B cell (primary cell): Measurements from ENCODE around the gene PARK7. TPM values are rescaled to one million over a fixed set of nuclear protein-coding genes. Genes with fewer than 3 reads are reported as not detected.

Experiments
- ATAC-seq: fragments of 200-7000 bp; cut with Tn5 transposase; one replicate; pipeline ENCODE4 v1.10.0; 2021; ENCODE audit warnings: low read depth, mild to moderate bottlenecking, moderate number of reproducible peaks, moderate library complexity
- CTCF ChIA-PET: fragments of 350-600 bp; sonication (Branson Sonifier 250); formaldehyde crosslinking; loops from one replicate; lab custom pipeline; 2021; ENCODE audit warnings: antibody characterized with exemption, inconsistent platforms; lab: Charles Lee
- POLR2A ChIA-PET: fragments of 350-600 bp; sonication (Branson Sonifier 250); formaldehyde crosslinking; loops from one replicate; lab custom pipeline; 2021; ENCODE audit warnings: antibody characterized with exemption; lab: Charles Lee
- DNase-seq: peaks from one replicate; pipeline ENCODE4 v3.0.0; 2013
- H2AFZ ChIP-seq: 2 replicates; pipeline ENCODE4 v1.6.1; 2012; ENCODE audit warnings: mild to moderate bottlenecking, low read depth, low read length; ENCODE audit not compliant: insufficient read depth, poor library complexity, severe bottlenecking
- H3K27ac ChIP-seq, 2 donors: 1 replicate in 1 of 2; 2 replicates in 1 of 2; pipeline ENCODE4 v1.5.1; 2012 to 2013; ENCODE audit warnings: low read length in 2 of 2, mild to moderate bottlenecking in 2 of 2, moderate library complexity in 1 of 2
- H3K27me3 ChIP-seq, 4 experiments: fragments of 200-600 bp in 1 of 4; sonication (generic) in 1 of 4; replicated peaks in 1 of 4; 1 replicate in 2 of 4; 2 replicates in 2 of 4; pipeline versions ENCODE4 v1.6.1 to v1.7.0; 2013 to 2016; ENCODE audit warnings: low read length in 3 of 4, mild to moderate bottlenecking in 2 of 4, mixed read lengths in 1 of 4, moderate library complexity in 1 of 4; ENCODE audit not compliant: insufficient read depth in 4 of 4, control insufficient read depth in 3 of 4; ENCODE audit errors: control extremely low read depth in 1 of 4
- H3K36me3 ChIP-seq, 2 experiments: replicated peaks in 1 of 2; 1 replicate in 1 of 2; 2 replicates in 1 of 2; pipeline versions ENCODE4 v1.6.1 to v1.7.1; 2013; ENCODE audit warnings: low read length in 1 of 2; ENCODE audit not compliant: insufficient read depth in 2 of 2, control insufficient read depth in 1 of 2; ENCODE audit errors: control extremely low read depth in 1 of 2, extremely low read depth in 1 of 2
- H3K4me1 ChIP-seq, 2 donors: fragments of 200-600 bp in 1 of 2; sonication (generic) in 1 of 2; 1 replicate in 1 of 2; 2 replicates in 1 of 2; pipeline versions ENCODE4 v1.5.1 to v1.6.1; 2013 to 2017; ENCODE audit warnings: low read length in 2 of 2; ENCODE audit not compliant: control insufficient read depth in 2 of 2, insufficient read depth in 2 of 2
- H3K4me2 ChIP-seq: replicated peaks from 2 replicates; pipeline ENCODE3; 2012; ENCODE audit warnings: mild to moderate bottlenecking, low read depth, low read length; ENCODE audit not compliant: poor library complexity, severe bottlenecking
- H3K4me3 ChIP-seq, 5 experiments: fragments of 200-600 bp in 1 of 5; sonication (generic) in 1 of 5; 1 replicate in 3 of 5; 2 replicates in 2 of 5; pipeline versions ENCODE4 v1.5.1 to v1.7.0; 2011 to 2016; ENCODE audit warnings: low read length in 4 of 5, mild to moderate bottlenecking in 4 of 5, low read depth in 2 of 5, control low read depth in 1 of 5, moderate library complexity in 1 of 5; ENCODE audit not compliant: insufficient read depth in 1 of 5; ENCODE audit errors: control extremely low read depth in 1 of 5, extremely low read depth in 1 of 5
- H3K79me2 ChIP-seq: fragments of 200-600 bp; sonication (generic); one replicate; pipeline ENCODE4 v1.6.0; 2016; ENCODE audit warnings: low read length; ENCODE audit not compliant: control insufficient read depth, insufficient read depth
- H3K9ac ChIP-seq: fragments of 200-600 bp; sonication (generic); 2 replicates; pipeline ENCODE4 v1.6.1; 2017; ENCODE audit warnings: mild to moderate bottlenecking, low read length, moderate library complexity
- H3K9me3 ChIP-seq, 3 donors: one replicate each; pipeline versions ENCODE4 v1.6.1 to v1.7.1; 2013; ENCODE audit warnings: low read length in 2 of 3; ENCODE audit not compliant: control insufficient read depth in 2 of 3, insufficient read depth in 1 of 3; ENCODE audit errors: control extremely low read depth in 1 of 3
- H4K20me1 ChIP-seq: 2 replicates; pipeline ENCODE4 v1.6.0; 2012; ENCODE audit warnings: mild to moderate bottlenecking, low read length; ENCODE audit not compliant: insufficient read depth, control insufficient read depth, poor library complexity, severe bottlenecking
- H3K27ac Mint-ChIP-seq: one replicate; pipeline ENCODE4 v1.8.0; 2021; ENCODE audit warnings: mixed read lengths
- H3K27me3 Mint-ChIP-seq: one replicate; pipeline ENCODE4 v1.8.0; 2021; ENCODE audit warnings: mixed read lengths
- H3K4me1 Mint-ChIP-seq: one replicate; pipeline ENCODE4 v1.8.0; 2021; ENCODE audit warnings: mixed read lengths
- H3K4me3 Mint-ChIP-seq: one replicate; pipeline ENCODE4 v1.8.0; 2021; ENCODE audit warnings: mixed read lengths
- H3K9me3 Mint-ChIP-seq: one replicate; pipeline ENCODE4 v1.8.0; 2022; ENCODE audit warnings: mixed read lengths; ENCODE audit not compliant: insufficient read depth
- EZH2 ChIP-seq: IDR thresholded peaks from 2 replicates; pipeline ENCODE4 v1.6.1; 2012; ENCODE audit warnings: borderline replicate concordance, low read depth, mild to moderate bottlenecking, moderate library complexity, low read length; ENCODE audit not compliant: insufficient read depth, poor library complexity, severe bottlenecking
- WGBS: methylation state at CpG from one replicate; pipeline ENCODE4 v1.1.5; 2013; ENCODE audit warnings: missing lambda C conversion rate; ENCODE audit not compliant: insufficient coverage; 5-methylcytosine and 5-hydroxymethylcytosine counted together
- intact Hi-C: fragments of 100-400 bp; cut with micrococcal nuclease; formaldehyde crosslinking; loops from one replicate; pipeline ENCODE4 v1.10.0; 2022
- polyA plus RNA-seq: library from polyadenylated mRNA; depleted of rRNA; stranded (reverse); fragments of >200 nt; gene quantifications from 2 replicates; pipeline ENCODE4 v1.2.3, GENCODE V29; 2012
- total RNA-seq, 2 donors: library from RNA; stranded (reverse); fragments of 120-200 nt in 1 of 2; gene quantifications; 1 replicate in 1 of 2; 2 replicates in 1 of 2; pipeline versions ENCODE4 v1.2.3 to v1.2.4, GENCODE V29; 2013 to 2022
- TF ChIP-seq, protein P1 (sequence below): fragments of 200-600 bp; IDR thresholded peaks from one replicate; pipeline ENCODE4 v1.8.0; 2022; ENCODE audit warnings: antibody characterized with exemption, mild to moderate bottlenecking

The PARK7 gene
- total and polyA plus RNA-seq, 2 donors (not counting 1 experiment from before 2014, with no cell fraction given) = 63.9 to 118 TPM

- peaks cover 17% of the 10 kb centered on the region for H3K27me3 Mint-ChIP-seq
- no peak overlapping the region for H3K4me3 ChIP-seq
- TF ChIP-seq, protein P1, sequence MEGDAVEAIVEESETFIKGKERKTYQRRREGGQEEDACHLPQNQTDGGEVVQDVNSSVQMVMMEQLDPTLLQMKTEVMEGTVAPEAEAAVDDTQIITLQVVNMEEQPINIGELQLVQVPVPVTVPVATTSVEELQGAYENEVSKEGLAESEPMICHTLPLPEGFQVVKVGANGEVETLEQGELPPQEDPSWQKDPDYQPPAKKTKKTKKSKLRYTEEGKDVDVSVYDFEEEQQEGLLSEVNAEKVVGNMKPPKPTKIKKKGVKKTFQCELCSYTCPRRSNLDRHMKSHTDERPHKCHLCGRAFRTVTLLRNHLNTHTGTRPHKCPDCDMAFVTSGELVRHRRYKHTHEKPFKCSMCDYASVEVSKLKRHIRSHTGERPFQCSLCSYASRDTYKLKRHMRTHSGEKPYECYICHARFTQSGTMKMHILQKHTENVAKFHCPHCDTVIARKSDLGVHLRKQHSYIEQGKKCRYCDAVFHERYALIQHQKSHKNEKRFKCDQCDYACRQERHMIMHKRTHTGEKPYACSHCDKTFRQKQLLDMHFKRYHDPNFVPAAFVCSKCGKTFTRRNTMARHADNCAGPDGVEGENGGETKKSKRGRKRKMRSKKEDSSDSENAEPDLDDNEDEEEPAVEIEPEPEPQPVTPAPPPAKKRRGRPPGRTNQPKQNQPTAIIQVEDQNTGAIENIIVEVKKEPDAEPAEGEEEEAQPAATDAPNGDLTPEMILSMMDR = no peak
- no peak for TF ChIP-seq EZH2
- WGBS = 80% methylated on average over 1 of the region's 5 CpGs
- H3K9me3 ChIP-seq = no peaks in the 10 kb centered on the region
- H3K4me2 ChIP-seq = no peak overlapping the region
- no peaks in the 10 kb centered on the region for H3K4me1 ChIP-seq
- H2AFZ ChIP-seq = no peak overlapping the region
- ATAC-seq (no peak), DNase-seq (no peak)
- no peaks in the 10 kb centered on the region for H4K20me1 ChIP-seq
- H3K4me1 Mint-ChIP-seq = no peaks in the 10 kb centered on the region
- H3K79me2 ChIP-seq = no peaks in the 10 kb centered on the region
- POLR2A ChIA-PET = no interaction called here
- H3K27ac ChIP-seq = no peak overlapping the region
- CTCF ChIA-PET = interaction anchor here (0.7 kb wide), 1 partner anchor 268 kb away, joined by 3 read pairs; no protein-coding TSS in a partner anchor
- H3K36me3 ChIP-seq = no peaks in the 10 kb centered on the region
- intact Hi-C loops = no loop called here
- H3K27me3 ChIP-seq = peaks cover 0 to 11% (median 2%) of the 10 kb centered on the region in 4 experiments
- H3K9me3 Mint-ChIP-seq = no peaks in the 10 kb centered on the region
- H3K4me3 Mint-ChIP-seq = no peak overlapping the region
- H3K9ac ChIP-seq = no peak overlapping the region
- H3K27ac Mint-ChIP-seq = no peak overlapping the region
Measured at GRCh38 chr1:7919880-7920279, 41.6 kb upstream of the PARK7 start.

- no peak overlapping the region for H3K4me2 ChIP-seq
- DNase-seq (no peak), ATAC-seq (no peak)
- no peak overlapping the region for H3K27ac Mint-ChIP-seq
- intact Hi-C loops = no loop called here
- WGBS = 93% methylated on average over 2 of the region's 7 CpGs
- no peaks in the 10 kb centered on the region for H3K9me3 ChIP-seq
- no peak overlapping the region for H3K4me3 Mint-ChIP-seq
- H3K27me3 ChIP-seq = peaks cover 0 to 13% (median 2%) of the 10 kb centered on the region in 4 experiments
- no peaks in the 10 kb centered on the region for H3K4me1 Mint-ChIP-seq
- no peaks in the 10 kb centered on the region for H3K36me3 ChIP-seq
- no peaks in the 10 kb centered on the region for H4K20me1 ChIP-seq
- H3K9ac ChIP-seq = no peak overlapping the region
- no peak overlapping the region for H3K27ac ChIP-seq
- H3K4me1 ChIP-seq = no peaks in the 10 kb centered on the region
- ChIA-PET POLR2A (no interaction called here), CTCF (interaction anchor here (0.5 kb wide), 1 partner anchor 10 kb away, joined by 3 read pairs; no protein-coding TSS in a partner anchor)
- H3K27me3 Mint-ChIP-seq = peaks cover 16% of the 10 kb centered on the region
- H3K4me3 ChIP-seq = no peak overlapping the region
- H3K9me3 Mint-ChIP-seq = no peaks in the 10 kb centered on the region
- H3K79me2 ChIP-seq = no peaks in the 10 kb centered on the region
- TF ChIP-seq, protein P1 = no peak
- TF ChIP-seq EZH2 = no peak
- no peak overlapping the region for H2AFZ ChIP-seq
Measured at GRCh38 chr1:7921796-7922195, 39.7 kb upstream of the PARK7 start.
